Neural progenitor cell (in vitro differentiated cells): ENCODE measurements around the gene TGFB1I1. TPM values are rescaled to one million over a fixed set of nuclear protein-coding genes. Genes with fewer than 3 reads are reported as not detected.

Experiments
- DNase-seq: peaks from one replicate; pipeline ENCODE4 v3.0.0-alpha.2; 2016; ENCODE audit warnings: low spot score
- H2AFZ ChIP-seq: fragments of 200-600 bp; sonication (generic); replicated peaks from 2 replicates; pipeline ENCODE4 v1.6.1; 2016; ENCODE audit warnings: antibody characterized with exemption
- H3F3A ChIP-seq: fragments of 200-600 bp; sonication (generic); 2 replicates; pipeline ENCODE4 v1.6.1; 2016; ENCODE audit warnings: antibody characterized with exemption, low read depth
- H3K27ac ChIP-seq: fragments of 200-600 bp; sonication (generic); 2 replicates; pipeline ENCODE4 v1.5.1; 2016; ENCODE audit warnings: mild to moderate bottlenecking
- H3K27me3 ChIP-seq: fragments of 200-600 bp; sonication (generic); 2 replicates; pipeline ENCODE4 v1.6.1; 2016; ENCODE audit warnings: mild to moderate bottlenecking, moderate library complexity
- H3K36me3 ChIP-seq: fragments of 200-600 bp; sonication (generic); 2 replicates; pipeline ENCODE4 v1.5.1; 2016
- H3K4me1 ChIP-seq: fragments of 200-600 bp; sonication (generic); 2 replicates; pipeline ENCODE4 v1.6.1; 2016; ENCODE audit warnings: mixed run types
- H3K4me2 ChIP-seq: fragments of 200-600 bp; sonication (generic); 2 replicates; pipeline ENCODE4 v1.6.1; 2016
- H3K4me3 ChIP-seq: fragments of 200-600 bp; sonication (generic); 2 replicates; pipeline ENCODE4 v1.5.1; 2016
- H3K79me2 ChIP-seq: fragments of 200-600 bp; sonication (generic); 2 replicates; pipeline ENCODE4 v1.6.1; 2016; ENCODE audit warnings: low read depth
- H3K9ac ChIP-seq: fragments of 200-600 bp; sonication (generic); 2 replicates; pipeline ENCODE4 v1.6.1; 2016
- H3K9me3 ChIP-seq: fragments of 200-600 bp; sonication (generic); 2 replicates; pipeline ENCODE4 v1.5.1; 2016; ENCODE audit warnings: low read depth
- H4K20me1 ChIP-seq: fragments of 200-600 bp; sonication (generic); 2 replicates; pipeline ENCODE4 v1.6.1; 2016; ENCODE audit warnings: low read depth
- H3K27ac Mint-ChIP-seq: 3 replicates; pipeline ENCODE4 v1.8.0; 2021; ENCODE audit warnings: mixed read lengths
- H3K27me3 Mint-ChIP-seq: 2 replicates; pipeline ENCODE4 v1.8.0; 2022; ENCODE audit warnings: low read depth, mild to moderate bottlenecking, inconsistent platforms, moderate library complexity, mixed read lengths; ENCODE audit not compliant: insufficient read depth
- H3K36me3 Mint-ChIP-seq: 3 replicates; pipeline ENCODE4 v1.8.0; 2021; ENCODE audit warnings: mixed read lengths
- H3K4me1 Mint-ChIP-seq: 3 replicates; pipeline ENCODE4 v1.8.0; 2021; ENCODE audit warnings: mixed read lengths
- H3K4me3 Mint-ChIP-seq: 3 replicates; pipeline ENCODE4 v1.8.0; 2021; ENCODE audit warnings: mild to moderate bottlenecking, moderate library complexity, mixed read lengths
- H3K9me3 Mint-ChIP-seq: 3 replicates; pipeline ENCODE4 v1.8.0; 2020; ENCODE audit warnings: mixed read lengths
- EZH2 ChIP-seq: fragments of 200-600 bp; sonication (generic); IDR thresholded peaks from 2 replicates; pipeline ENCODE4 v1.6.1; 2017; ENCODE audit warnings: antibody characterized with exemption, mild to moderate bottlenecking, moderate library complexity
- EZH2phosphoT487 ChIP-seq: fragments of 200-600 bp; sonication (generic); IDR thresholded peaks from 2 replicates; pipeline ENCODE4 v1.6.1; 2017; ENCODE audit warnings: antibody characterized with exemption
- total RNA-seq: library from RNA; depleted of rRNA; stranded (reverse); fragments of >200 nt; gene quantifications from 2 replicates; pipeline ENCODE4 v1.2.3, GENCODE V29; 2015; ENCODE audit warnings: low replicate concordance
- TF ChIP-seq, protein P1 (sequence below): fragments of 200-600 bp; sonication (generic); IDR thresholded peaks from 2 replicates; pipeline ENCODE4 v1.5.1; 2017; ENCODE audit warnings: antibody characterized with exemption, mild to moderate bottlenecking

The TGFB1I1 gene
- total RNA-seq, 1 donor from 2014 or later: not detected

DNA sequence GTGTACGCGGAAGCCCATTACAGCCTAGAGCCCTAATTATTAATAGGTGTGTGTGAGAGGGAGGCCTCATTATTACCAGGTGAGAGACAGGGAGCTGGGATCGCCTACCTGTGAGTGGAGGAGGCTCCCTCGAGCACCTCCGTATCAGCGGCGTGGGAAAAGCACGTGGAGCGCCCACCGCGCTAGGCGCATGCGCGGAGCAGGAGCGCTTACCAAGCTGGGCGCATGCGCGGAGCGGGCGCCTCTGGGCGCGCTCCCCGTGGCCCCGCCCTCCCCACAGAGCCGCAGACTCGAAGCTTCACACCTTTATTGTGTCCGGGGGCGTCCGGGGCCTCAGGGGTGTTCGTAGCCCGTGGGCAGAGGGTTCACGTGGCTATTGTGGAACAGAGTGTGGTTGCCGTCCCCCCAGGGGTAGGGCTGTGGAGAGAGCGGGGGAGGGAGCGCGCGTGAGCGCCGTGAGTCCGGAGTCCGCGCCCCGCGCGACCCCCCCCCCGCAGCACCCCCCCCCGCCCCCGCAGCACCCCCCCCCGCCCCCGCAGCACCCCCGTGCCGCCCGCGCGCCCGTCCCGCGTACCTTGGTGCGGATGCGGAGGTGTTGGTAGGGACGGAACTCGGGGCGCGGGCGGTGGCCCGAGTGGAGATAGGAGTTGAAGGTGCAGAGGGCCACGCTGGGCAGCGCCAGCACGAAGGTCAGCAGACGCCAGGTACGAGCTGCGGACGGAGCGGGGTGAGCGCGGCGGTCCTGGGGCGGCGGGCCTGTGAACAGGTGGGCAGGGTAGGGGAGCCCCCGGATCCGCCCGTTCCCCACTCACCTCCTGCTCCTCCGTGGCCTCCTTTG lies 44.3 kb upstream of the TGFB1I1 start:
- peaks cover 2% of the 10 kb centered on the region for H3K9me3 Mint-ChIP-seq
- H3K27ac Mint-ChIP-seq: no peak overlapping the region
- no peaks in the 10 kb centered on the region for H3K36me3 Mint-ChIP-seq
- no peaks in the 10 kb centered on the region for H3K4me1 ChIP-seq
- peaks cover 7% of the 10 kb centered on the region for H3K27me3 ChIP-seq
- H2AFZ ChIP-seq: no peak overlapping the region
- DNase-seq: no peak
- H3K79me2 ChIP-seq: no peaks in the 10 kb centered on the region
- no peaks in the 10 kb centered on the region for H3F3A ChIP-seq
- H3K27me3 Mint-ChIP-seq: peaks cover 7% of the 10 kb centered on the region
- H3K4me1 Mint-ChIP-seq: peaks cover 5% of the 10 kb centered on the region
- no peaks in the 10 kb centered on the region for H3K9me3 ChIP-seq
- no peak overlapping the region for H3K9ac ChIP-seq
- TF ChIP-seq EZH2phosphoT487 (no peak), EZH2 (no peak)
- TF ChIP-seq, protein P1, sequence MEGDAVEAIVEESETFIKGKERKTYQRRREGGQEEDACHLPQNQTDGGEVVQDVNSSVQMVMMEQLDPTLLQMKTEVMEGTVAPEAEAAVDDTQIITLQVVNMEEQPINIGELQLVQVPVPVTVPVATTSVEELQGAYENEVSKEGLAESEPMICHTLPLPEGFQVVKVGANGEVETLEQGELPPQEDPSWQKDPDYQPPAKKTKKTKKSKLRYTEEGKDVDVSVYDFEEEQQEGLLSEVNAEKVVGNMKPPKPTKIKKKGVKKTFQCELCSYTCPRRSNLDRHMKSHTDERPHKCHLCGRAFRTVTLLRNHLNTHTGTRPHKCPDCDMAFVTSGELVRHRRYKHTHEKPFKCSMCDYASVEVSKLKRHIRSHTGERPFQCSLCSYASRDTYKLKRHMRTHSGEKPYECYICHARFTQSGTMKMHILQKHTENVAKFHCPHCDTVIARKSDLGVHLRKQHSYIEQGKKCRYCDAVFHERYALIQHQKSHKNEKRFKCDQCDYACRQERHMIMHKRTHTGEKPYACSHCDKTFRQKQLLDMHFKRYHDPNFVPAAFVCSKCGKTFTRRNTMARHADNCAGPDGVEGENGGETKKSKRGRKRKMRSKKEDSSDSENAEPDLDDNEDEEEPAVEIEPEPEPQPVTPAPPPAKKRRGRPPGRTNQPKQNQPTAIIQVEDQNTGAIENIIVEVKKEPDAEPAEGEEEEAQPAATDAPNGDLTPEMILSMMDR: no peak
- no peak overlapping the region for H3K4me3 Mint-ChIP-seq
- H4K20me1 ChIP-seq: no peaks in the 10 kb centered on the region
- H3K27ac ChIP-seq: no peak overlapping the region
- no peak overlapping the region for H3K4me3 ChIP-seq
- no peak overlapping the region for H3K4me2 ChIP-seq
- H3K36me3 ChIP-seq: no peaks in the 10 kb centered on the region

DNA sequence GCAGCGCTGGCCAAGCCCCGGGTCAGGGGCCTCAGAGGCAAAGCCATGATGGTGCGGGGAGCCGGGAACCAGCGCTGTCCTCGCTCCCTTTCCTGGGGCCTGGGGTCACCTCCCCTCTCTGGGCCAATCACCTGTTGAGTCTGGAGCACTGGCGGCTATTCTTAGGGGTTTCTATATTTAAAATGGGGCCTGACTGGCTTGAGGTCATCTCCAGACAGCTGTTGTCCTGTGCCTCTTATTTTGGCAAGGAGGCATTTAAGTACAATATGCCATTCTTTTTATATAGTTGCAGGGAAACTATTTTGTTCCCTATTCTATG lies 43.7 kb upstream of the TGFB1I1 start, which contains the start of gene COX6A2:
Gene COX6A2 (minus strand): TSS at position 82 of the 319 bp plus-strand sequence. CDS start 35 bp downstream, at position 47.
- H3K4me3 Mint-ChIP-seq: no peak within 1 kb of the TSS
- TF ChIP-seq, protein P1: no peak
- no peak for TF ChIP-seq EZH2
- no peak for TF ChIP-seq EZH2phosphoT487

DNA sequence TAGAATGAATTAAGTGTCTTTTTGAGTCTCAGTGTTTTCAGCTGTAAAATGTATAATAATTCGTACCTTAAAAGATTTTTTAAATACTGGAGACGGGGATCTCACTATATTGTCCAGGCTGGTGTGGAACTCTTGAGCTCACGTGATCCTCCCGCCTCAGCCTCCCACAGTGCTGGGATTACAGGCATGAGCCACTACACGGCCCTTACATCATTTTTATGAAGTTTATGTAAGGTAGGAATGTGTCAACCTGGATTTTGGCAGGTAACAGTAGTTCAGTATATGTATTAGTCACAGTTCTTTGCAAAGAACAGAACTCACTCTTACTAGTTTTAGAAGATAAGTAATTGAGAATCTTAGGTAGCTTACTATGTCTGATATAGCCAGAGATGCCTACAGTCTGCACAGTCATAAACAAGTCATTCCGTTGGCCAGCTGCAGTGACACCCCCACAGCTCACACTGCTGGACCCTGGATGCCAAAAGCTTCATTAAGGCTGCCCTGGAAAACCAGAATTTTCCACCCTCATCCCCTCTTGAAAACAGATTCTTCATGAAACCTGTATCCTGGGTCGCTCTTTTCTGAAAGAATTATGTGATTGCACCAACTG lies 43.2 kb upstream of the TGFB1I1 start:
- no peaks in the 10 kb centered on the region for H3K79me2 ChIP-seq
- Mint-ChIP-seq H3K4me1 (peaks cover 8% of the 10 kb centered on the region), H3K36me3 (no peaks in the 10 kb centered on the region), H3K9me3 (peaks cover 2% of the 10 kb centered on the region), H3K27ac (no peak overlapping the region), H3K4me3 (no peak overlapping the region), H3K27me3 (peaks cover 7% of the 10 kb centered on the region)
- H3K9ac ChIP-seq: no peak overlapping the region
- H4K20me1 ChIP-seq: no peaks in the 10 kb centered on the region
- no peak overlapping the region for H2AFZ ChIP-seq
- H3K9me3 ChIP-seq: no peaks in the 10 kb centered on the region
- no peak overlapping the region for H3K4me3 ChIP-seq
- TF ChIP-seq, protein P1: no peak
- TF ChIP-seq EZH2 (no peak), EZH2phosphoT487 (no peak)
- no peak for DNase-seq
- peaks cover 7% of the 10 kb centered on the region for H3K27me3 ChIP-seq
- H3F3A ChIP-seq: no peaks in the 10 kb centered on the region
- no peak overlapping the region for H3K27ac ChIP-seq
- H3K4me1 ChIP-seq: no peaks in the 10 kb centered on the region
- no peak overlapping the region for H3K4me2 ChIP-seq
- no peaks in the 10 kb centered on the region for H3K36me3 ChIP-seq

More for the DNA sequence above, 43.7 kb upstream of the TGFB1I1 start, which contains the start of gene COX6A2:
- Histone ChIP-seq H3K27ac (no peak within 1 kb of the TSS), H4K20me1 (no peaks in the 10 kb centered on the region), H3K4me3 (no peak within 1 kb of the TSS), H3K79me2 (no peaks in the 10 kb centered on the region), H3K9ac (no peak within 1 kb of the TSS), H3K4me1 (no peaks in the 10 kb centered on the region), H2AFZ (no peak within 1 kb of the TSS), H3K4me2 (no peak within 1 kb of the TSS), H3F3A (no peaks in the 10 kb centered on the region), H3K9me3 (no peaks in the 10 kb centered on the region), H3K27me3 (peaks cover 7% of the 10 kb centered on the region), H3K36me3 (no peaks in the 10 kb centered on the region)
- Mint-ChIP-seq H3K36me3 (no peaks in the 10 kb centered on the region), H3K27me3 (peaks cover 7% of the 10 kb centered on the region), H3K9me3 (peaks cover 2% of the 10 kb centered on the region), H3K27ac (no peak within 1 kb of the TSS), H3K4me1 (peaks cover 5% of the 10 kb centered on the region)
- no peak for DNase-seq
